Fibroblast of skin of scalp (primary cell): ENCODE measurements around the gene TRAPPC11. TPM values are rescaled to one million over a fixed set of nuclear protein-coding genes. Genes with fewer than 3 reads are reported as not detected.
"Not testable (repeated sequence)": the region's sequence is repeated elsewhere in the genome, so short reads cannot be mapped to it uniquely, and the experiment has no call there.

Experiments
- DNase-seq: peaks from one replicate; pipeline ENCODE4 v3.0.0-alpha.2; 2013
- polyA plus RNA-seq, 2 experiments: library from polyadenylated mRNA; unstranded; fragments of 120-200 nt; gene quantifications; one replicate each; pipeline ENCODE4 v1.2.1, GENCODE V29; 2013; ENCODE audit not compliant: insufficient read length in 2 of 2

The TRAPPC11 gene
- 21.4 TPM for polyA plus RNA-seq (2013, experiment 1 of 2; ENCODE audit: insufficient read length)
- polyA plus RNA-seq (2013, experiment 2 of 2; ENCODE audit: insufficient read length), result 21.7 TPM

DNA sequence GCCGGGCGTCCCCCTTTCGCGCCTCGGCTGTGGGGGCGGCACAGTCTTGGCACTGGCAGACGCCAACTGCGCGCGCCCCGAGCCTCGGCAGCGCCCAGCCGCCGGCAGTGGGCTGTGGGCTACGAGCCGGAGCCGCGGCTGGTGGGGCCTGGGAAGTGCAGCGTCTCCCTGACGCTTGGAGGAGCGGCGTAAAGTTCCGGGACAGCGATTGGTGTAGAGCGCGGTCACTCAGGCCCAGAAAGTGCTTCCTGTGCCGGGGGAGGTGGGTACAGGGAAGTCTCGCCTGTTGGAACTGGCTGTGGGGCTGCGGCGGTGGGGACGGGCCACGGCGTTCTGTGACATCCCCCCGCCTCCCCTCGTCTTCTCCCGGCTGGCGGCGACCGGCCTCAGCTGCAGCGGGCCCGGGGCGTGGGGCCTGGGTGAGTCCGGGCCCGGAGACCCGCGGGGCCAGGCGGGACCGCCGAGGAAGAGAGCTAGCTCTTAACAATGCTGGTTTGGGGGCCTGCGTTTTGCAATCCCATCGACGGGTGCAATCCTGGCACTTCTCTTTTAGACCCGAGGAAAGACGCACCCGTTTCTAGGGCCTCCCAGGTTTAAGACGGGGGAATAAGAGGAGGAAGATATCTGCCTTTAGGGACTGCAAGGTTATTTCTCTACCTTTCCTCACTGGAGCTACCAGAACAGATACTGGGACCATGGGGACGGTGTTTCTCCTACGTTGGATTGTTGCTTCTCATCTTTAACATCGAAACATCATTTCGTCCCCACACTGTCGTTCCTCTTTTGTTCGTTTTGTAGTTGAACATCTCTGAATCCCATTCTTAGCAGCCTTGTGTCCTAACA is at the start of gene TRAPPC11, which contains the start of gene RWDD4:
TRAPPC11 (plus strand) TSS at position 265 of the 843 bp plus-strand sequence. CDS start 4,575 bp downstream, outside the sequence.
RWDD4 (minus strand) TSS at position 157 of the 843 bp plus-strand sequence. CDS start 233 bp downstream, outside the sequence.
- DNase-seq, result peak; percentile 100

DNA sequence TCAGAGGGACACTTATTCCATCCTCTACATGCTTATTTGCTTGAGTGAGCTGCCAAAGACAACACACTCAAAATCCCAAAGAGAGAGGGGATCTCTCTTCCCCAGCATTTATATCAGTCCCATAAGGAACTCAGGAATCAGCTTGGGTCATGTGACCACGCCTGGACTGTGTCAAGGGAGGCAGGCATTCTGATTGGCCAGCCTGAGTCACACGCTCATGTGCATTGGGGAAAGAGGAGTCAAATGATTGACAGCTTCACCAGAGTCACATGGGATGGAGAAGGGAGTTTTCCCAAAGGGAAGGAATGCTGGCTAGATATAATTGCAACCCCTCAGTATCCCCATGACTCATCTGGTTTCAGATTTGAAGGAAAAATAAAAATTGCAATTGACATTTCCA is 49.1 kb upstream of the TRAPPC11 start:
- peak; percentile 53 for DNase-seq

DNA sequence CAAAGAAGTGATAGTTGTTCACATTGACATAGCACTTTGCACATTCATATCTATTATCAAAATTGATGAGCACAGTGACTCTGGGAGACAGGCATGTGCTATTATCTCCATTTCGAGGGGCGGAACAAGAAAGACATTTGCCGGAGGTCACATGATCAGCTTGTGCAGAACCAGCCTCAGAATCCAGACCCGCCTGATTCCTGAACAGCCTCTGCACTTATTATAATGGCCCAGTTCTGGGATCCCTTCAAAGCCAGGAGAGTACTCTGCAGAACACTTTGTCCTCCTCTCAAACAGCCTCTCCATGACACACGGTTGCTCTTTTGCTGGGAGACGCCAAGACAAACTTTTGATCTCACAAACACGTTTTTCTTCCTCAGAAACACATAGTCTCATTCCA is 48.5 kb upstream of the TRAPPC11 start:
- no peak for DNase-seq

DNA sequence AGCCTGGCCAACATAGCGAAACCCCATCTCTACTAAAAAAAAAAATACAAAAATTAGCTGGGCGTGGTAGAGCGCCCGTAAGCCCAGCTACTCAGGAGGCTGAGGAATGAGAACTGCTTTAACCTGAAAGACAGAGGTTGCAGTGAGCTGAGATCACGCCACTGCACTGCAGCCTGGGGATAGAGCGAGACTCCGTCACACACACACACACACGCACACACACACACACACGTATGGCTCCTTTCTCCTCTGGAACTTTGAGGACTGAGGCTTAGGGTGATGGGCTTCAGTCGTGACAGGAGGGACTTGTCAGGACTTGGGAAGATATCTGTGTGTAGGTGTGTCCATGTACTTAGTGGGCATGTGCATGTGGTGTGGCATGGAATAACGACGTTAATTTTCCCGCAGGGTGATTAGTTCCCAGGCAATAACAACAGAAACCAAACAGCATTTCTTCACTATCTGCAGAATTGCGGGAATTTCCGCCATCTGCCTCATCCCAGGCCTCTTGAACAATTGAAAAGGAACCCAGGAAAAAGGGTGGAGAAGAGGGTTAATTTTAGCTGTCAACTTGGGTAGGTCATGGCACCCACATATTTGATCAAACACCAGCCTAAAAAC is 47.8 kb upstream of the TRAPPC11 start:
- no peak for DNase-seq

DNA sequence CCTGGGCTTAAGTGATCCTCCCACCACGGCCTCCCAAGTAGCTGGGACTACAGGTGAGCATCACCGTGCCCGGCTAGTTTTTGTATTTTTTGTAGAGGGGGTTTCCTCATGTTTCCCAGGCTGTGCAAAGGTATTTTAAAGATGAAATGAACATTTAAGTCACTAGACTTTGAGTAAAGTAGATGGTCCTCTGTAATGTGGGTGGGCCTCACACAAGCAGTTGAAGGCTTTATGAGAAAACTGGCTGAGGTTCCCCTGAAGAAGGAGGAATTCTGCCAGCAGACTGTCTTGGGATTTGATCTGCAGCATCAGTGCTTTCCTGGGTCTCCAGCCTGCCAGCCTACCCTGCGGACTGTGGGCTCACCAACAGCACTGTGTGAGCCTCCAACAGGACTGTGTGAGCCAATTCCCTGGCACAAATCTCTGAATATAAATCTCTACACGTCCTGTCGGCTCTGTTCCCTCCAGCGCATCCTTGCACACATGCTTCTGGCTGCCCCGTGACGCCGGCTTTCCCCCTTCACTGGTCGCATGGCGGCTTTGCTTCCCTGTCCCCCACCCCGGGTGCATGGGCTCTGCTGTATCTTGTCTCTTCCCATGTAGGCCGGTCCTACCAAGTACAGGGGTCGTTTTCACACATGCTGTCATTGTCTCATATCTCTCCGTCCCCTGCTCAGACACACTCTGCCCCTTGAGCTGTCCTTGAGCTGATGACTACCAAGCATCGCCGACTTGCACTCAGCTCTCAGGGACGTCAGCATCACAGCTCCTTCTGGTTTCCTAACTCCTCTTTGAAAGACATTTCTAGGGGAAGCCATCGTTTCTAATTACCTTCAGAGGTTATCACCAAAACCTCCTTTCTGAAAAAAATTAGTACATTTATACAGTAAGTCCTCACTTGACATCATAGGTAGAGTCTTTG is 46.5 kb upstream of the TRAPPC11 start:
- no peak for DNase-seq

DNA sequence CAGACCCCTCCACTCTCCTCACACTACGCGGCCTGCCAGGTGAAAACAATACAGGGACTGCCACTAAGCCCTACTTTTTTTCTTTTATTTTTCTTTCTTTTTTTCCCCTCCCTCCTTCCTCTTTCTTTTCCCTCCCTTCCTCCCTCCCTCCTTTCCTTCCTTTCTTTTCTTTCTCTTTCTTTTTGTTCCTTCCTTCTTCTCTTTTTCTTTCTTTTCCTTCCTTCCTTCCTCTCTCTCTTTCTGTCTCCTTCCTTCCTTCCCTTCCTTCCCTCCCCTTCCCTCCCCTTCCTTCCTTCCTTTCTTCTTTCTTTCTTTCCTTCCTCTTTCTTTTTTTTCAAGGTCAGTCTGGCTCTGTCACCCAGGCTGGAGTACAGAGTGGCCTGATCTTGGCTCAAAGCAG is 42.0 kb upstream of the TRAPPC11 start:
- DNase-seq, result no peak

DNA sequence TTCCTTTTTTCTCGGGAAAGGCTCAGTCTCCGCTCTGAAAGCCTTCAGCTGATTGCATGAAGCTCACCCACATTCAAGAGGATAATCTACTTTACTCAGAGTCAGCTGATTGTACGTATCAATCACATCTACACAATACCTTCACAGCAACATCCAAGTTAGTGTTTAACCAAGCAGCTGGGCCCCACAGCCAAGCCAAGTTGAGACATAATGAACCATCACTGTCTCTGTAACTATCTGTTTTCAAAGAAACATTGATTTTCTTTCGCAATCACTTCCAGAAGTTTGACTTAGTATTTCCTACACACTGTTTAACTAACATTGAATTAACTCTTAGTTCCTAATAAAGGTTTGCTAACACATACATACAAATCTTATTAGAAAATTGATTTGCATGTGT is 40.4 kb upstream of the TRAPPC11 start:
- DNase-seq, result no peak

DNA sequence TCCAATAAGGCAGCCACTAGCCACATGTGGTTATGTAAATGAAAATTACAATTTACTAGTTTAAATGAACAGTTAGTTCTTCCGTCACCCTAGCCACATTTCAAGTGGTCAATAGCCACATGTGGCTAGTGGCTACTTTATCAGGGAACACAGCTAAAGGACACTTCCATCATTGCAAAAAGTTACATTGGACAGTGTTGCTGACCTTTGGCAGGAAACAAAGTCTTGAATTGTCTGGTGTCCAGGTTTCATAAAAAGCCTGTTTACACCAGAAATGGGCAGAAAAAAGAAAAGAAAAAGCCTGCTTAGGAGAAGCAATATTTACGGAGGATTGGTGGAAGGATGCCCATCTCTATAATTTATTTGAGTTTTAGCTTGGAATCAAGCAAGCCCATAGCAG is 38.7 kb upstream of the TRAPPC11 start:
- DNase-seq, result no peak

DNA sequence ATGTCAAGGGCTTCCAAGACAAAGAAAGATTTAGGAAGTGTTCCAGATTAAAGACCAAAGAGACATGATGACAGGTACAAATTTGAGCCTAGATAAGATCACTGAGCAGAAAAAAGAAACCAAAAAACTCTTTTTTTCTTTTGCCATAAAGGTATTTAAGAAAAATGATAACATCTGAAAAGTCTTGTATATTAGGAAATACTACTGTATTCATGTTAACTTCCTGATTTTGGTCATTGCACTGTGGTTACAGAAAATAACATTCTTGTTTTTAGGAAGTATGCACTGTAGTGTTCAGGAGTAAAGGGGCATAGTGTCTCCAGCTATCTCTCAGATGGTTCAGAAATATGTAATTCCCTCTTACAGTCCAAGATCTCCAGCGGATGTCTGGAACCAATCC is 37.2 kb upstream of the TRAPPC11 start:
- no peak for DNase-seq

DNA sequence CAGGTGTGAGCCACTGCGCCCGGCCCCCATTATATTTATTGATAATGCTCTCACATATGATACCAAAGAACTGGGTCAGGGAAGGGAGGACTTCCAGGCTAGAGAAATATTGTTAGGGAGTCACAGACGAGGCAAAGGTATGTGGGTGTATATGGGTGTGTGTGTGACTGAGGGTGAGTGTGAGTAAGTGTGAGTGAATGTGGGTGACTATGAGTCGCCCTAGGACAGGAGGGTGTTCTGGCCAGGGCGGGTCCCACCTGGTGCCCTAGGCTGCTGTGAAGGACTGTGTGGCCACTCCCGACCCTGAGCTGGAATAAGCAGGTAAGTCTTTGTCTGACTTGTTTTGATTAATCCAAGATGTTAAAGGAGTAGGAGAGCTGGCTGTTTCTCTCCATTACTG is 34.5 kb upstream of the TRAPPC11 start:
- no peak for DNase-seq

DNA sequence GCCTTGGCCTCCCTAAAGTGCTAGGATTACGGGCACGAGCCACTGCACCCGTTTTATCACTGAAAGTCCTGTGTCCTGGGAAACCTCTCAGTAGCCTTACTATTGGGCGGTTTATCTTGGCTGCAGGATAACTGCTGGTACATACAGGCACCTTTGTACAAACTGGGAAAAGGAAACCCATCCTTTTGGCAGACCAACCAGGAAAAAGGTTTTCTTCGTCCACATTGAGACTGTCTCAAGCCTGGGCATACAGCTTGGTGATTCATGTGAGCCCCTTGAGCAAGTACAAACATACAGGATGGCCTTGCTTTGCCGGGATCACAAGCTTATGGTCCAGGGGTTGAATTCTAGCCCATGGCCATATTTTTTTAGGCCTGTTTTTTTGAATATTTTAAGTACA is 32.9 kb upstream of the TRAPPC11 start:
- no peak for DNase-seq

DNA sequence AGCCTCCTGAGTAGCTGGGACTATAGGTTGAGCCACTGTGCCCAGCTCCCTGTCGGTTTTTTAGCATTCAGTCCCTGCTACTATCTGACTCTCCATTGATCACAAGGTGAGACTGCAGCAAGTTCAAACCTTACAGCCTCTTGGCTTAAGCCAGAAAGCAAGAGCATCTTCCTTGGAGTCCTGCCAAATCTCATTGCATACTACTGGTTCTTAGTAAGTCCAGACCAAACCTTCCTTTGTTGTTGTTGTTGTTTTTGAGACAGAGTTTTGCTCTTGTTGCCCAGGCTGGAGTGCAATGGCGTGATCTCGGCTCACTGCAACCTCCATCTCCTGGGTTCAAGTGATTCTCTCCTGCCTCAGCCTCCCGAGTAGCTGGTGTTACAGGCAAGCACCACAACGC is 31.8 kb upstream of the TRAPPC11 start:
- not testable (repeated sequence) for DNase-seq

DNA sequence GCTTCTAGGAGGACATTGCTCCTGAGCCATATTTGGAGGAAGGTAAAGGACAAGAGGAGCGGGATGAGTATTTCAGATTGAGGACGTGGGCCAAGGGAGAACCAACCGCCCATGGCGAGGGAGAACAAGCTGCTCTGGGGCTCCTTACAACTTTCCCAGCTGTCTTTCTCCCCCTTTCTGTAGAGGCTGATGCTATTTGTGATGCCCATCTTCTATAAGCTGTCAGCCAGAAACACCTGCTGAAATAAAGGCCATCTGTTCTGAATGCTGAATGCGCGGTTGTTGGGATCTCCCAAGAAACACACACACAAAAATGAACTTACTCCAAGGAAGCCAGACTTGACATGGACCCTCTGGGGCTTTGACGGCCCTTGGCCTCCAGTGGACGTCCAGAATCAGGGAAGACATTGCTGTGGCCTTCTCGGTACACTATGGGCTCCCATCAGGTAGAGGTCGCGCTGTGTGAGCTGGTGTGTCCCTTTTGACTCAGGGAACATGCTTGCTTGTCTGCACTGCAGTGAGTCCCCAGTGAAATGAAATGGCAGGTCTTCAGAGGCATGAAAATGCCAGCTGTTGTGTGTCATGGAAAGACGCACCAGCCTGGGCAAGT is 31.0 kb upstream of the TRAPPC11 start:
- no peak for DNase-seq

DNA sequence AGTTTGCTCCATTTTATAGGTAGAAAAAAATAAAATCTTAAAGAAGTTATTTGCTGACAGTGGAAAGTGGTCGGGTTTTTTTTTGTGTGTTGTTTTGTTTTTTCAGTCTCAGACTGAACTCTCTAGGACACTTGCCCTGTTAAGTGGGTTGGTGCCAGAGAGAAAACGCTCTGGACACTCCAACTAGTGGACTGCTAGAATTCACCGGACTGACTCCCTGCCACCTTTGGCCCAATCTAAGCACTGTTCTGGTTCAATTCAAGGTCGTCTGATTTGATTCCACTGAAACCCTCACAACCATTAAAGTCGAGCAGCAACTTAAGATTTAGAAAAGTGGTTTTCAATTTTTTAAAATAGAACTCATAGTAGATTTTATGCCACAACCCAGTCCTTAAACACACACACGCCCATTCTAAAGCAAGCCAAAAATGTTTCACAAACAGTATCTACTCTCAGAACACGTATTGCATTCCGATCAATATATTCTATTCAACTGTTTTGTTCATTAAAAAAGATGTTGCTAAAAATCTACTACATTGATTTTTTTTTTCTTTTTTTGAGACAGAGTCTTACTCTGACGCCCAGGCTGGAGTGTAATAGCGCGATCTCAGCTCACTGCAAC is 27.4 kb upstream of the TRAPPC11 start:
- DNase-seq, result no peak

DNA sequence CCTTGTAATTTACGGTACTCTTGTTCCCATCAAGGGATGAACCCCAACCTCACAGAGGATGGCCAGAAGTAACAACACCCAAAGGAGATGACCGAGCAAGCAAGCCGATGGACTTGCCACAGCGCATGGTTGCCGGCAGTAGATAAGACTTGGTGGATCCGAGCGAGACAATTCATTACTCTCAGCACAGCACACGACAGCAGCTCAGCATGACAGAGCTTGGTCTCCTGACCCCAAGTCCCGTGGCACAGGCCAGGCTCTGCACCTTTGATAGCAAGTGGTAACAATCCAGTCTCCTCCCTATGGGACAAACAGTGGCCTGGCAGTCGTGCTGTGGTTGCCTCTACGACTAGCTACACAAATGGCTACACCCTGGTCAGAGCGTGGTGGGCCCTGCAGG is 26.4 kb upstream of the TRAPPC11 start:
- no peak for DNase-seq

DNA sequence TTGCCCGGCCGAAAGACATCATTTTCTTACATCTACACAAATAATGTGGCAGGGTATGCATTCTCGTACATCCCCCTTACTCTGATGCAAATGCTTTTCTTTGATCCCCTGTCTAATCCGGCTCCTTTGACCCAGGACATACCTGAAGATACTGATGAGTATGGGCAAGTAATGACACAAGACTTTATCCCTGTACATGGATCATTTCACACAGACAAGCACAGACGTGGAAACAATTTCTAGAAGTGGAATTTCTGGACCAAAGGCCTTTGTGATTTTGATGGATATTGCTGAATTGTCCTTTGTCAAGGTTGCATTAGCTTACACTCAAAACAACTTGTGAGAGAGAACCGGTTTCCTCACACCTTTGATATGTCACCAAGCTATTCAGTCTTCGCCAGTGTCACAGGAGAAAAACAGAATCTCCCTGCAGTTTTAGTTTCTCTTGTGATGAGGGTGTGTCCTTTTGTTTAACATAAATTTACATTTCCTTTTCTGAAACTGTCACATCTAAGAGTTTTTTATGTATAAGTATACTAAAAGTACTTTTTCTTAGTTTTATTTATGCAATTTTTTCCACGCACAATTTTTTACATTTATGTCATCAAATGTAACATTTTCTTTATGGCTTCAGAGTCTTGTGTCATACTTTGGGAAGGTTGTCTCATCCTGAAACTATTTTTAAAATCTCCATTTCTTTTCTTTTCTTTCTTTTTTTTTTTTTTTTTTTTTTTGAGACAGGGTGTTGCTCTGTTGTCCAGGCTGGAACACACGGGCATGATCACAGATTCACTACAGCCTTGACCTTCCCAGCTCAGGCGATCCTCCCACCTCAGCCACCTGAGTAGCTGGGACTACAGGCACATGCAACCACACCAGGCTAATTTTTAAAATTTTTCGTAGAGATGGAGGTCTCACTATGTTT is 25.4 kb upstream of the TRAPPC11 start:
- DNase-seq, result peak; percentile 32

DNA sequence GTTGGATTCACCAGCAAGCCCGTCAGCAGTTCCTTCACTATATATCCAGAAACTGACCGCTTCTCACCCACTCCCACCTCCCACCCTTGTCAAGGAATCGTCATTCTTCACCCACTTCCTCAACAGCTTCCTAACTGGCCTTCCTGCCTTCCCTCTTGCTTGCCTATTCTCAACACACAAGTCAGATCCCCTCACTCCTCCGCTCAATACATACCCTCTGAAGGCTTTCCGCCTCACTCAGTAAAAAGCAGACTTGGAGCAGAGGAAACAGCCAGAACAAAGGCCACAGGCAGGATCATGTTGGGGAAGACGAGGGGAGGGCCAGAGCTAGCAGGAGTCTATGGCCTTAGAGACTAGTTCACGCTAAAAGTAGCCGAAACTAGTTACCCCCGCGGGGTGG is 23.8 kb upstream of the TRAPPC11 start:
- no peak for DNase-seq

DNA sequence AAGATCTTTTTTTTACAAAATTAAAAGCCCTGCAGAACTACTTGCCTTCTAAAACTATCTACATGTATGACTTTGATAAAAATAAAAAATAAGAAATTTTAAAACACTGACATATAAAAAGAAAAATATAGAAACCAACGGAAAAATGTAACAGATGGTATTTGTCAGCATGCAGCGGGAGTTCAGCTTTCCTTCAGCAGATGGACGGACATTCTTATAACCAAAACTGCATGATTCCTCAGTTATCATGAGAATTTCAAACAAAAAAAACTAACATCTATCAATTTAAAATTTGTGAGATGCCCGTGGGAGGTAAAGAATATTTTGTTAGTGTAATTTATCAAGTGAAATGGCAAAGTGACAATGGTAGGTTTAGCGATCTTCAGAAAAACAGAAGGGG is 23.4 kb upstream of the TRAPPC11 start:
- DNase-seq, result no peak

DNA sequence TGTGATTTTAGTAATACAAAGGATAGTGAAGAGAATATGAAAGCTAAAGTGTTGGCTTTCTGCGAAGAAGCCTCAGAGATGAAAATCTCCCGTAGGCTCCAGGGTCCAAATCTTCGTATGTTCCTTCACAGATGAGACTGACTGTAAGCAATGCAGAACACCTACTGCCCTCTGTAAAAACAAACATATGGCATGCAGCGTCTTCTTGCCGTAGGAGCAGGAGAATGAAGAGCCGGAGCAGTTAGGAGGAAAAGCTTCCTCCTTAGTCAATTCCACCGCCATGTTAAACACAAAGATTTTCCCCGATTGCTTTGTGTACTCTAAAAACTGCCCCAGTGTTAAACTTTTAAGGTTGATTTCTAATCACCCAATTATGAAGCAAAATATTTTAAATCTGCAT is 22.6 kb upstream of the TRAPPC11 start:
- no peak for DNase-seq

DNA sequence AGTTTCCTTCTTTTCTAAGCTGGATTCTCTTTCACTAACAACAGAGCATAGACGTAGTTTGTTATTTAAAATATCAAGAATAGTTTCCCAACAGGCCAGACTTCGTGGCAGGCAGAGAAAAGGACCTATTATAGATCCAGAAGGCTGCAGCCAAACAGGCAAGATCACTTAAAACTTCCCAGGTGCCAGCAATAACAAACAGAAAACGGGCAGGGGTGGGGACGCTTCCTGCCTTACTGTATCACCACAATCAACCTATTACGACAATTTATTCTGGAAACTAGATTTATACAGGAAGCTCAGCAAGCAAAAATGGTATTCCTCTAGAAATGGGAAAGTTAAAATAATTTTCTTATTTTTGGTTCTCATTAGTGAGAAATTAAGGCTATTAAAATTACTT is 22.2 kb upstream of the TRAPPC11 start:
- peak; percentile 19 for DNase-seq

DNA sequence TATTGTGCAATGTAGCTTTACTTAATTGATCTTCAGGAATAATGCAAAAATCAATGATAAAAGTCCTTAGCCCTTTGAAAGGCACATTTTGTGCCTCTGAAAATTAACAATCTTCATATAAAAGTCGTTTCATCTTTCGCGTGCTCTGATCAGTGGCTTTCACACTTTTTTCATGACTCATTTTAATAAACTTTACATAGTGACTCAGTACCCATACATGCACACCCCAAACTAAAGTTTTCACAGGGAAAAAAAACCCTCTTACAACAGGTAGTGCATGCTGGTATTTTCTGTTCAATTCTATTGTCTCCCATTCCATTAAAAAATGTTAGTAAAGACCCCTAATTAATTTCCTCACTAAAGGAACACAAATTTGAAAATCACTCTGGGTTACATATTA is 21.6 kb upstream of the TRAPPC11 start:
- peak; percentile 40 for DNase-seq
